RKO (cell line): ENCODE results near the gene COX14.

ENCODE experiments used
- DNase-seq: peaks from one replicate; pipeline ENCODE4 v3.0.0-alpha.2; 2016; ENCODE audit warnings: low spot score

COX14 gene

GRCh38 chr12:50084775-50085614, 27.0 kb upstream of the COX14 start, which contains the start of gene SMARCD1:
Gene SMARCD1, plus strand, starts transcription at chr12:50085342. Its CDS starts 28 bp downstream, at chr12:50085370.
- DNase-seq = peak; percentile 95

GRCh38 chr12:50085615-50086072, 26.4 kb upstream of the COX14 start:
- no peak for DNase-seq

GRCh38 chr12:50086148-50086547, 25.9 kb upstream of the COX14 start:
- no peak for DNase-seq

GRCh38 chr12:50087151-50087550, 24.9 kb upstream of the COX14 start:
- no peak for DNase-seq

GRCh38 chr12:50087995-50088394, 24.0 kb upstream of the COX14 start:
- DNase-seq = peak; percentile 72

GRCh38 chr12:50088577-50089335, 23.3 kb upstream of the COX14 start:
- DNase-seq = peak; percentile 64

GRCh38 chr12:50089730-50090129, 22.3 kb upstream of the COX14 start:
- no peak for DNase-seq

- DNase-seq = no peak
These were observed 21.6 kb upstream of the COX14 start for GRCh38 chr12:50090391-50090790.

GRCh38 chr12:50097952-50098351, 14.1 kb upstream of the COX14 start:
- no peak for DNase-seq

- no peak for DNase-seq
These were observed 12.6 kb upstream of the COX14 start for GRCh38 chr12:50099302-50100008.

GRCh38 chr12:50100561-50100960, 11.5 kb upstream of the COX14 start:
- DNase-seq = no peak

- peak; percentile 78 for DNase-seq
These were observed 10.4 kb upstream of the COX14 start for GRCh38 chr12:50101663-50102062.

GRCh38 chr12:50102131-50102531, 9.9 kb upstream of the COX14 start:
- DNase-seq = no peak

GRCh38 chr12:50102646-50103309, 9.3 kb upstream of the COX14 start:
- DNase-seq = no peak

GRCh38 chr12:50103351-50103750, 8.7 kb upstream of the COX14 start:
- no peak for DNase-seq

- no peak for DNase-seq
These were observed 8.2 kb upstream of the COX14 start, which contains the start of gene GPD1 for GRCh38 chr12:50103767-50104321. Gene GPD1, plus strand, starts transcription at chr12:50104008. Its CDS starts 43 bp downstream, at chr12:50104051.

- DNase-seq = no peak
These were observed 7.3 kb upstream of the COX14 start for GRCh38 chr12:50104417-50105366.

GRCh38 chr12:50105913-50106450, 6.1 kb upstream of the COX14 start:
- DNase-seq = no peak

GRCh38 chr12:50106907-50107306, 5.1 kb upstream of the COX14 start:
- no peak for DNase-seq
